ENCODE results near the gene KRTAP10-5.
"Not testable (repeated sequence)": the region's sequence is repeated elsewhere in the genome, so short reads cannot be mapped to it uniquely, and the experiment has no call there.

Gene KRTAP10-5

DNA sequence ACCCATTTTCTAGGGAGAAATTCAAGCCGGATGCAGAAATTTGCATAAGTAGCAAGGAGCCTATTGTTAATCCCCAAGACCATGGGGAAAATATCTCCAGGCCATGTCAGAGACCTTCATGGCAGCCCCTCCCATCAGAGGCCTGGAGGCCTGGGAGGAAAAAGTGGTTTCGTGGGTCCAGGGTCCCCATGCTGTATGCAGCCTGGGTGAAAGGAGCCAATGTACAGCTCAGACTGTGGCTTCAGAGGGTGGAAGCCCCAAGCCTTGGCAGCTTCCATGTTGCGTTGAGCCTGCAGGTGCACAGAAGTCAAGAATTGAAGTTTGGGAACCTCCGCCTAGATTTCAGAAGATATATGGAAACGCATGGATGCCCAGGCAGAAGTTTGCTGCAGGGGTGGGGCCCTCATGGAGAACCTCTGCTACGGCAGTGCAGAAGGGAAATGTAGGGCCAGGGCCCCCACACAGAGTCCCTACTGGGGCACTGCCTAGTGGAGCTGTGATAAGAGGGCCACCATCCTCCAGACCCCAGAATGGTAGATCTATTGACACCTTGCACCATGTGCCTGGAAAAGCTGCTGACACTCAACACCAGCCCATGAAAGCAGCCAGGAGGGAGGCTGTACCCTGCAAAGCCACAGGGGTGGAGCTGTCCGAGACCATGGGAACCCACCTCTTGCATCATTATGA, 29.9 kb upstream of the KRTAP10-5 start:
- not testable (repeated sequence) for DNase-seq

DNA sequence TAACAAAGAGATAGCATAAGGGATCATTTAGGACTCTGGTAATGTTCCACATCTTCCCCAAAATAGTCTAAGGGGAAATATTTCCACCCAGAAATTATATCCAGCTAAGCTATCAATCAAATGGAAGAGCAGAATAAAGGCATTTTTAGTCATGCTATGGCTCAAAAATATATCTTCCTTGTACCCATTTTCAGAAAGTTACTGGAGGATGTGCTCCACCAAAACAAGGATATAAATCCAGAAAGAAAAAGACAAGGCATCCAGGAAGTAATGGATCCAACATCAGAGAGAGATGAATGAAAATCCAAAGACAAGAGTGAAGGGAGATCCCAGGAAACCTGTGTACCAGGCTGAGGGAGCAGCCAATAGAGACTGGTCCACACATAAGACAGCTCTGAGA, 28.8 kb upstream of the KRTAP10-5 start:
- DNase-seq = no peak

DNA sequence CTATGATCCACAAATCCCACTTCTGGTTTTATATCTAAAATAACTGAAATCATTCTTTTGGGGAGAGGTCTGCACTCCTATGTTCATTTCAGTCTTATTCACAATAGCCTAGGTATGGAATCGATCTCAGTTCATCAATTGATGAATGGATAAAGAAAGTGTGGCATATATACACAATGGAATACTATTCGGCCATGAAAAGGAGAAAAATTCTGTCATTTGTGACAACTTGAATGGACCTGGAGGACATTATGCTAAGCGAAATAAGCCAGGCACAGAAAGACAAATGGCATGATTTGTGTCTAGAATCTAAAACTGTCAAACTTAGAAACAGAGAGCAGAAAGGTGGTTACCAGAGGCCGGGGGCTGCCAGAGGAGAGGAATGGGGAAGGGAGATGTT, 26.1 kb upstream of the KRTAP10-5 start:
- no peak for DNase-seq

DNA sequence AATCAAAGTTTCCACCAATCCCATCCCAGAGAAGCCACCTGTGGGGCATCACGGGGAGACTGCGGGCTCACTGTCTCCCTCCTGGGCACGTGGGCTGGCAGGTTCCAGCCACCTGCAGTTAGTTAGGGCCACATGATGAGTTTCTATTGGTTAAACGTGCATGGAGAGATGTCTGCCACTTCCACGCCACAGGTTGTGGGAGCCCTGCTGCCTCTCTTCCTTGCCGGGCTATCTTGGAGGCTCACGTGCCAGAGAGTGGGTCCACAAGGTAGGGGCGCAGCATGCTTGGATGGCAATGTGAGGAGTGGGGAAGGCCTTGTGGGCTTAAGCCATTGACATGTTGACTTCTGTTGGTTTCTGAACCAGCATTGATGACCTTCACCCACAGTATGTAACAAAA, 23.5 kb upstream of the KRTAP10-5 start:
- DNase-seq = no peak

DNA sequence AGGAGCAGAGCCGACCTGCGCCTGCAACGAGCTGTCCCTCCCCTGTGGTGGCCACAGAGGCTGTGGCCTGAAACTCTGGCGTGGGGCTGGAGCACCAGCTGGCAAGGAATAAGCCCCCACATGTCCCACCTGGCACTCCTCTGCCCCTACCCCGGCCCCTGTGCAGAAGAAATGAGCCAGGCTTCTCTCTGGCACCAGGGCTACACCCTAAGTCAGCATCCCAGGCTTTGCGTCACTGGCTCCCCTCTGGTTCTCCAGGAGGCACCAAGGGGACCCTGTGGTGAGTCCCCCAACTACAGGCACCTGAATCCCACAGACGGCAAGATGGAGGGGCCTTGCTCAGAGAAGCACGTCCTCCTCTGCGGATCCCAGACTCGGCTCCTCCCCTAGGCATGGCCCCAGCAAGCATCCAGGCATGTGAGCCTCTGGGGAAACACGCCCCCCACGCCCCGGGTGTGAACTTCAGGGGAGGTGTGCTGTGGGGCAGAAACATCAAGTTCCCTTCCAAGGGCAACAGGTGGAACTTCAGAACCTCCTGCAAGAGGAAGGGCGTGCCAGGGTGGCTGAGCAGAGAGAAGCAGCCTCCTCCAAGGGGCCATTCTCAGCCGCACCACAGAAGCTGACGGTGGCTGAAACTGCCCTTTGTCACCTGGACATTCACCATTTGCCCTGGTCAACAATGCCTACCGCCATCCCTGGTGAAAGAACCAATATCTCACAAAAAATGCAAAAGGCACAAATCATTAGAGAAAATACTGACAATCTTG, 22.9 kb upstream of the KRTAP10-5 start:
- DNase-seq = no peak

DNA sequence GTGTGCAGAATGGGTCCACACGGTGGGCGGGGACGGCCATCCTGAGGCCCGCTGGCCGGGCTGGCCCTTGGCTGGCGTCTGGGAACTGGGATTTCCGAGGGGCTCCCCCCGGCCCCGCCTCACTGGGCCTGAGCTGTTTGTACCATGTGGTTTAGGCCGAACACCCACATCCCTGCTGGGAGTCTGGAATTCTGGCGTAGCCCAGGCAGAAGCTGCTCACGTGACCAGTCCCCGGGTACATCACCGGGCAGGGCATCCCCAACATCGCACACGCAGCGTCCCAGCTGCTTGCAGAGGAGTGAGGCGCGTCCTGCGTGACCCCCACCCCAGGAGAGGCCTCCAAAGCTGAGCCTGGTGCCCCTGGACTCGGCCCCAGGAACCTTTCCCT, 22.1 kb upstream of the KRTAP10-5 start:
- no peak for DNase-seq

DNA sequence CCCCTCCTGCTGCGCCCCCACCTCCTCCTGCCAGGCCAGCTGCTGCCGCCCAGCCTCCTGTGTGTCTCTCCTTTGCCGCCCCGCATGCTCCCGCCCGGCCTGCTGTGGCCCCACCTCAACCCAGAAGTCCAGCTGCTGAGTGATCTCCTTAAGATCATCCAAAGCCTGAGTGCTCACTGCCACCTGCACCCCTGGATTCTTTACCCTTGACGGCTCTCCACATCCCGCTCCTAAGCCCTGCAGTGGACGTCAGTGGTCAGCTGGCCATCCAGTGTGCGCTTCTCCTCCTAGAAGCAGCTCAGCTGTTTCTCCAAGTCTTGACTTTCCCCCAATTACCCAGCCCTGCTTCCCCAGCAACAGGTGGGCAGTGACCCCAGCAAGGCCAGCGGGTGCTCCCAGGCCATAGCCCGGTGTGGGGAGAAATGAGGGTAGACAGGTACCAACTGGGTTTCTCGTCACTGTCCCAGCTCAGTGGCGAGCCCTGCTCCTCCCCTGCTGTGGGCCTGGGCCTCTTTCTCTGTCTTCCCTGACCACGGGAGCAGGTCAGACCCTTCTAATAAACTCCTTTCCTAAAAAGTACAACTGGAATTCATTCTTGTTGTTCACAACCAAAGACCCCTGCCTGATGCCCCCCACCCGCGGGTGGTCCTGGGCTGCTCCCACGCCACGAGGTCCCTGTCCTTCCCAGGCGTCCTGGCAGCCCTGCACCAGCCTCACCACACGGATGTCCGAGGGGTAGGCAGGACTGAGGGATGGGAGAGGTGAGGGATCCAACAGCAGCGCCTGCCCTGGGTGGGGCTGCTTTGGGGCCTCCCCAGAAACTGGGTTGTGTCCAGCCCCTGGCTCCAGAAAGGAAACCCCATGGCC, 21.4 kb upstream of the KRTAP10-5 start:
- DNase-seq = no peak

DNA sequence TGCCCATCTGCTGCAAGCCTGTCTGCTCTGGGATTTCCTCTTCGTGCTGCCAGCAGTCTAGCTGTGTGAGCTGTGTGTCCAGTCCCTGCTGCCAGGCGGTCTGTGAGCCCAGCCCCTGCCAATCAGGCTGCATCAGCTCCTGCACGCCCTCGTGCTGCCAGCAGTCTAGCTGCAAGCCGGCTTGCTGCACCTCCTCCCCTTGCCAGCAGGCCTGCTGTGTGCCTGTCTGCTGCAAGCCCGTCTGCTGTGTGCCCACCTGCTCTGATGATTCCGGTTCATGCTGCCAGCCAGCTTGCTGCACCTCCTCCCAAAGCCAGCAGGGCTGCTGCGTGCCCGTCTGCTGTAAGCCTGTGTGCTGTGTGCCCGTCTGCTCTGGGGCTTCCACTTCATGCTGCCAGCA, 20.7 kb upstream of the KRTAP10-5 start:
- DNase-seq = not testable (repeated sequence)

DNA sequence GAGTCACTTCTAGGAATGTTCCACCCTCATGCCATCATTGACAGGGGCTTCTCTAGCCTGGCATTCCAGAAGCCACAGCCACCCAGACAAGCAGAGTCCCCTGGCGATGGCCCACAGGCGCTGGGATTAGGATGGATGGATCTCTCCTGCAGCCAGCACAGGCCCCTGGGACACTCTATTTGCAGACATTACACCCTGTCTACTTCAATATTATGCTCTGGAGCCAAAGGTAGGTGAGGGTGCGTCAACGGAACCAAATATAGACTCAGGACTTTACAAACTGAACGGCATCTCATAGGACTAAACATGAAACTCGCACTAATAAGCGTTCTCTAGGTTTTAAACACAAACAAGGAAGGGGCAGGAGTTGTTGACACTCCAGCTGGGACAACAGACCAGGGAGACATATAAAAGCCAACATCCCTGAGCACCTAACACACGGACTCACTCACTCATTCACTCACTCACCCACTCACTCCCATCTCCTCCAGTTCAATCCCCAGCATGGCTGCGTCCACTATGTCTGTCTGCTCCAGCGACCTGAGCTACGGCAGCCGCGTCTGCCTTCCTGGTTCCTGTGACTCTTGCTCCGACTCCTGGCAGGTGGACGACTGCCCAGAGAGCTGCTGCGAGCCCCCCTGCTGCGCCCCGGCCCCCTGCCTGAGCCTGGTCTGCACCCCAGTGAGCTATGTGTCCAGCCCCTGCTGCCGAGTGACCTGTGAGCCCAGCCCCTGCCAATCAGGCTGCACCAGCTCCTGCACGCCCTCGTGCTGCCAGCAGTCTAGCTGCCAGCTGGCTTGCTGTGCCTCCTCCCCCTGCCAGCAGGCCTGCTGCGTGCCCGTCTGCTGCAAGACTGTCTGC, 19.9 kb upstream of the KRTAP10-5 start, which contains the start of gene KRTAP10-7:
TSS of gene KRTAP10-7 (plus strand) at position 480 of the 861 bp plus-strand sequence. CDS start at position 505, 25 bp downstream.
- not testable (repeated sequence) for DNase-seq

DNA sequence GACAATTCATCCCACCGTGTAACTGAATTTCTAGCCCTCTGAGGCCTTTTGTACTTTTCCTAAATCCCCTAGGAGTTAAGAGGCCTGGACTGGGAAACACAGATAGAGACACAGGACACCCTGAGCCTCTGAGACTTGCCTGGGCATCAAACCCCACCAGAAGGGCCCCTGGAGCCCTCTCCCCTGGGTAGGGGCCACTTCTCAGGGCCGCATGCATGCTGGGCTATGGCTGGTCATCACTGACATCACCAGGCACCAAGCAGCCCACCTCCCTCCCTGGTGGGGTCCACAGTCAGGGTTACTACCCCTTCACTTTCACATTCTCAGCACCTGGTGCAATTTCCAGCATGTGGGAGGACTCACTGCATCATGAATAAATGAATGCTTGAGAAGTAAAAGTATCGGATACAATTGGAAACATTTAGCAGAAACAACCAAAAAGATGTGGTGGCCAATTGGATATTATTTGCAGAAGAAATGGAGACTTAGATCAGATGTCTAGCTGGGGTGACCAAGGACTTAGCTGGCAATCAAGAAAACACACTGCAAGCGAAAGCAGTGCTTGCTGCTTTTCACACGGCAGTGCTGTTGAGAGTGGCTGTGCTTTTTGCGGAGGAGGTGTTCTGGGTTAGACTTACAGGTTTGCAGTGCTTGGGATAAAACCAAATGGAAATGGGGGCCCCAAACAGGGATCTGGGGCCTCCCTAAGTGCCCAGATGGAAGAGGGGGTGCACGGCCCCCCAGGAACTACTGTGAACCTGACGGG, 19.0 kb upstream of the KRTAP10-5 start:
- DNase-seq = no peak

DNA sequence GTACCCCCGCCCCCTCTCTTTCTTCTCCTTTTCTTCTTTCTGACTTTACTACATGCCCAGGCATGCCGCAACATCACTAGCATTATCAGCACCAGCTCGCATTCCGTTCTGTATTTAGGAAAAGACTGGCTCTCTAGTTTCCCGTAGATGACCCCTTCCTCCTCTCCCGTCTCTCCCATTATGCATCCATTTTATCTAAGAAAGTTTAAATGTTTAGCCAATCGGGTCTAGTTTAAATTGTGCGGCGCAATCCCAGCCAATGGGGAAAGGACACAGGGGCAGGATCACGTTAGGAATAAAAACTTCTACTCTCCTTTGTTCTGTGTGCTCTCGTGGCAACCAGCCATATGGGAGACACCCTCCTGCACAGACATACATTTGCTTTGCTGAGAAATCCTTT, 17.7 kb upstream of the KRTAP10-5 start:
- no peak for DNase-seq

DNA sequence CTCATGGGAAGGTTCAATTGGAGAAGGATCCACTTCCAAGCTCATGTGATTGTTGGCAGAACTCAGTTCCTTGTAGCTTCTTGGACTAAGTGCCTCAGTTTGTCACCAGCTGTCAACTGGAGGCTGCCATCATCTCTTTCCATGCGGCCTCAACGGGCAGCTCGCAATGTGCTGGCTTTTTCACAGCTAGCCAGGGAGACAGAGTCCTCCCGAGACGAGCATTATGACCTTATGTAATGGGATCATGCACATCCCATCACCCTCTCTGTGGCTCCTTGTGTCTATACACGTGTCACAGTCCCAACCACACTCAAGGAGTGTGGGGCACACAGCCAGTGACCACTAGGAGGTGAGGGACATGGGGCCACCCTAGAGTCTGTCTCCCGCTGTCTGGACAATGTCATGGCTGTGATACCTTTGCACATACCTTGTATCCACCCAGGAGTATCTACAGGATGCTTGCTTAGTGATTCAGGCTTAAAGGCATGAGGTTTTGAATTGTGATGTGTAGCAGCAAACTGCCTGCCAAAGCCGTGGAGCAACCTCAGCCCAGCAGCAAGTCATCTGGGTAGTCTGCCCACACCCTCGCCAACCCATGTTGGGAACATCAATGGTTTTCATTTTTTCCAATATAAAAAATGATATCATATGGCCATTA, 15.8 kb upstream of the KRTAP10-5 start:
- no peak for DNase-seq

DNA sequence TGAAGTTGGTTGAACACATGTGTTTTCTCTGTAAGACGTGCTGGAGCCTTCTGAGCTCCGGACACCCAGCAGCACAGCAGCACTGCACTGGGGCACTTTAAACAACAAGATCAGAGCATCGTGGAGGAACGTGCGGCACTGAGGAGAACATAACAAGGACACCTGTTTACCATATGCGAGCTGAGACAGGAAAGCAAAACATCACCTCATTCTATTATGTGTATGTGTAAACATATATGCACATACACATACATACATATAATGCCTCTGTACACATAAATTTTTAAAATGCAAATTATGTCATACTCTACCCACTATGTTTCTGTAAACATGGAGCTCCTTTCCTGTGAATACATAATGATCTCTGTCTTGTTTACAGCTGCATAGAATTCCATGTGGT, 15.1 kb upstream of the KRTAP10-5 start:
- no peak for DNase-seq

DNA sequence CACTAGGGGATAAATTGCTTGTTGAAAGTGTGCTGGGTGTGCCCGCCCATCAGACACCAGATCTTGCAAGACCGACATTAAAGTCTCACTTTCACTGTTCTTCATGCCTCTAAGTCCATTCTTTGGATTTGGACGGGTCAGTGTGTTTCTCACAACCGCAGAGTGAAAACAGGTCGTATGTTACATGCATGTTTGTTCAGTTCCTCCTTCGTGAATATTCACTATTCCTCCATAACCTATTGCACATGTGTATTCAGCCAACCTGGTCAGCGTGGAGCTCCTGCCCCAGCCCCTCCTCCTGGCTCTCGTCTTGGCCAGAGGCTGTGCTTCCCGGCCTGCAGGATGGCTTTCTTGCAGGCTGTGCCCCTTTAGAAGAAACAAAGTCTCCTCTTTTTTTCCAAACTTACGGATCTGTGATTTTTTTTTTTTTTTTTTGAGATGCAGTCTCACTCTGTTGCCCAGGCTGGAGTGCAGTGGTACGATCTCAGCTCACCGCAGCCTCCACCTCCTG, 14.1 kb upstream of the KRTAP10-5 start:
- DNase-seq = no peak

DNA sequence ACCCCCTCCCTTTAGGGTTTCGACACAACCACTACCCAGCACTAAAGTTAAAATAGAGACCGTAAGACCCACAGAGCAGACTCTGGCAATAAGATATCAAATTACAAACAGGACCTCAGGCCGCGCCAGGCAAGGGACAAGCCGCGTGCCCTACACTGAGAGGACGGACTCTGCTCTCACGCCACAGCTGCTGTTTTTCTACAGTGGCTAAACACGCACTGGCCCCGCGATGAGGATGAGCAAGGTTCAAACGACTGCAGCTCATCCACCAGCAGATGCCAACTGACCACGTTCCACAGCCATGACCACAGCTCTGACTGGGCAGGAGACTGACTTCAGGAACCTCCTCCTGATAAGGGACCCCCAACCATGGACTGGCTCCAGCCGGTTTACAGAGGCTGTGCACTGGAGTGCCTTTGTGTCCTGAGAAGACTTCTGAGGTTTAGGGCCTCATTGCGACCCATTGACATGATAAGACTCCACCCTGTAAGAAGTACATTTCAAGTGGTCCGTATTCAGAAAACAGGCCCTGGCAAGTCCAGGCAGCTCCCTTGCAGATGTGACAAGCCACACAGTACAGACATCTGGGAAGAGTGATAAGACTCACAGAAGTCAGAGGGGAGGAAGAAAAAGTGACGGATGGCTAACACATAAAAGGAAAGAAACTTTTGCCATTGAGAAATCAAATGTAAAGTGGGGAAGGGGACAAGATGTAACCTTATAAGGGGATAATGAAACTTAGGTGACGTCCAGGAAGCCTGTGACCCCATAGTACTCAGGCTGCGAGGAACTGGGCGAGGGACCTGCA, 13.4 kb upstream of the KRTAP10-5 start:
- DNase-seq = no peak

DNA sequence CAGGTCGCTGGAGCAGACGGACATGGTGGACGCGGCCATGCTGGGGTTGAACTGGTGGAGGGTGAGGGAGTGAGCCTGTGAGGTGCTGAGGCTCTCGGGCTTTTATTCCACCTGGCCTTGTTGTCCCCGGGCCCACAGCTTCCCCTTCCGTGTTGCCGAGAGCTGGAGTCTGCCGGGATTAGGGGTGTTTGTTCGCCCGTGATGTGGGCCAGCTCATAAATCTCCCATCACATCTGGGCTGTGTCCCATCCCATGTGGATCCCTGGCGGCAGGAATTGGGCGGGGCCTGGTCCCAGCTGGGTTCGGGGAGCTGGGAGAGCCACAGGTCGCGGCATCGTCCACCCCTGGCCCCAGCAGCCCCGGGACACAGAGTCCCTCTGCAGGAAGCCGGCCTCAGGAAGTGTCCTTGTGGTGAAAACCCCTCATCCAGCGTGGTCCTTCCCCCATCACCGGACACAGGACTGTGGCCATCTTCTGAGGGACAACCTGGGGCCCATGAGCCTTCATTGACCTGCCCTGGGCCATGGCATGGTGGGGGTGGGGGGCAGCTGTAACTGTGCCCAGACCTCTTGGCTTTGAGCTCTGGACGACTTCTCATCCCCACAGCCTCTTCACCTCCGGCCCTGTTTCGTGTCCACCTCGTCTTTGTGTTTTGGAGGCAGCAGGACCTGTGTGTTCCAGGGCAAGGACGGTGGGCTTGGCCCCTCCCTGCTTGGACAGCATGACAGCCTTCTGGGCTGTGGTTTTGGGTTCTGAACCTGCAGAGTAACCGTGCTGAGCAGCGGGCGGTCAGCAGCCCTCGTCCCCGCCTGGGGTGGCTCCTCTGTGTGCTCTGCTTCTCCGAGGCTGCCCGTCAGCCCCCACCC, 12.3 kb upstream of the KRTAP10-5 start, which contains the start of gene KRTAP10-6:
TSS of gene KRTAP10-6 (minus strand) at position 60 of the 866 bp plus-strand sequence. CDS start at position 39, 21 bp downstream.
- DNase-seq = no peak

DNA sequence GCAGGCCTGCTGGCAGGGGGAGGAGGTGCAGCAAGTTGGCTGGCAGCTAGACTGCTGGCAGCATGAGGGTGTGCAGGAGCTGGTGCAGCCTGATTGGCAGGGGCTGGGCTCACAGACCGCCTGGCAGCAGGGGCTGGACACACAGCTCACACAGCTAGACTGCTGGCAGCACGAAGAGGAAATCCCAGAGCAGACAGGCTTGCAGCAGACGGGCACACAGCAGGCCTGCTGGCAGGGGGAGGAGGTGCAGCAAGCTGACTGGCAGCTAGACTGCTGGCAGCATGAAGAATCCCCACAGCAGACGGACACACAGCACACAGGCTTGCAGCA, 11.4 kb upstream of the KRTAP10-5 start:
- not testable (repeated sequence) for DNase-seq

DNA sequence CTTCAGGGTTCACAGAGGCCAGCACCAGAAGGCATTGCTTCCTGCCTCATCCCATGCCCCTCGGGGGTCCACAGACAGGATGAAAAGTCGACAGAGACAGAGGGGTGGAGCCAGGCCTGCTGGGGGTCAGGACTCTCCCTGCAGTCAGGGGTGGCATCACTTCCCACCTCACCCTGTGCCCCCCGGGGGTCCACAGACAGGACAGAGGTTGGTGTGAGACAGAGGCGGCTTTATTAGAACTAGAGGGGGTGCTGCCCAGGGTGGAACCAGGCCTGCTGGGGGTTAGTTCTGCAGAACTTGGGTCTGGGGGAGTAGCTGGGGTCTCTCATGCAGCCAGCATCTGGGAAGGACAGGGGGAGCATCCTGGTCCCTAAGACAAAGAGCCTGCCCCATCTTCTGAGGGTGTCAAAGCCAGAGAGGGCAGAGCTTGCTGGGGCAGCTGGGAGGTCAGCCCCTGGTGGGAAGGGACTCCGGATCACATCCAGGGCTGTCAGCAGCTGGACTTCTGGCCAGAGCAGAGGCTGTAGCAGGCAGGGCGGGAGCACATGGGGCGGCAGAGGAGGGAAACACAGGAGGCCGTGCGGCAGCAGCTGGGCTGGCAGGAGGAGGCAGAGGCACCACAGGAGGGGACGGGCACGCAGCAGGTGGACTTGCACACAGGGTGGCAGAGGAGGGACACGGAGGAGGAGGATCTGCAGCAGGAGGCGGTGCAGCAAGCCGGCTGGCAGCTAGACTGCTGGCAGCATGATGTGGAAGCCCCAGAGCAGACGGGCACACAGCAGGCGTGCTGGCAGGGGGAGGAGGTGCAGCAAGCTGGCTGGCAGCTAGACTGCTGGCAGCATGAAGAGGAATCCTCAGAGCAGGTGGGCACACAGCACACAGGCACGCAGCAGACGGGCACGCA, 10.7 kb upstream of the KRTAP10-5 start:
- not testable (repeated sequence) for DNase-seq

Measured in activated CD4-positive, alpha-beta T cell treated with anti-CD3 and anti-CD28 coated beads for 1 hour (primary cell).